ENCODE measurements around the gene CNTLN.
"Not testable (repeated sequence)": the region's sequence is repeated elsewhere in the genome, so short reads cannot be mapped to it uniquely, and the experiment has no call there.

CNTLN gene

GRCh38 chr9:17521100-17521855 is 386.4 kb downstream of the CNTLN start:
- DNase-seq, result no peak

GRCh38 chr9:17526726-17527125 is 391.9 kb downstream of the CNTLN start:
- not testable (repeated sequence) for DNase-seq

- no peak for DNase-seq
Measured at GRCh38 chr9:17528859-17529258, 394.0 kb downstream of the CNTLN start.

- DNase-seq, result peak; percentile 55
Measured at GRCh38 chr9:17531642-17532254, 396.9 kb downstream of the CNTLN start.

GRCh38 chr9:17532461-17532860 is 397.6 kb downstream of the CNTLN start:
- no peak for DNase-seq

- DNase-seq, result no peak
Measured at GRCh38 chr9:17535176-17535575, 400.3 kb downstream of the CNTLN start.

- no peak for DNase-seq
Measured at GRCh38 chr9:17536027-17536426, 401.2 kb downstream of the CNTLN start.

- no peak for DNase-seq
Measured at GRCh38 chr9:17551023-17551422, 416.2 kb downstream of the CNTLN start.

Data from retina (tissue), 1 donor.